ENCODE measurements around the gene NCBP2L.

The NCBP2L gene

GRCh38 chrX:107840971-107841370 lies 63.4 kb downstream of the NCBP2L start:
- DNase-seq (ENCODE audit: low spot score): no peak
- no peak for TF ChIP-seq CTCF (IDR thresholded peaks at IDR 0.05; ENCODE audit: extremely low read depth, missing control alignments)

- TF ChIP-seq CTCF (IDR thresholded peaks at IDR 0.05; ENCODE audit: extremely low read depth, missing control alignments): no peak
Measured at GRCh38 chrX:107842715-107843400, 65.3 kb downstream of the NCBP2L start.

More at GRCh38 chrX:107842715-107843400, 65.3 kb downstream of the NCBP2L start:
- DNase-seq (ENCODE audit: low spot score): no peak

Measured in GM20000 (cell line).